Measurements from ENCODE around the gene PDCD7.

PDCD7 gene

GRCh38 chr15:65106011-65106590, 27.5 kb downstream of the PDCD7 start:
- Histone ChIP-seq H3K4me2 (ENCODE audit: low read depth, low read length, poor library complexity, severe bottlenecking) (no peak overlapping the region), H3K4me3 (ENCODE audit: low read length, poor library complexity, severe bottlenecking) (no peak overlapping the region), H3K4me1 (ENCODE audit: insufficient read depth, low read length, poor library complexity, severe bottlenecking) (no peaks in the 10 kb centered on the region), H3K9me2 (replicated peaks; ENCODE audit: low read depth, low read length) (no peaks in the 10 kb centered on the region), H3K36me3 (ENCODE audit: insufficient read depth, low read length) (peaks cover 8% of the 10 kb centered on the region; the same call in 1 of the 2 replicates), H3K9me3 (ENCODE audit: insufficient read depth, low read depth, low read length) (no peaks in the 10 kb centered on the region), H3K9ac (ENCODE audit: low read depth, low read length, poor library complexity, severe bottlenecking) (no peak overlapping the region), H2AFZ (ENCODE audit: low read length) (no peak overlapping the region), H3F3A (ENCODE audit: low read depth) (no peaks in the 10 kb centered on the region), H3K27me3 (ENCODE audit: insufficient read depth, low read length, poor library complexity, severe bottlenecking) (no peaks in the 10 kb centered on the region), H4K20me1 (ENCODE audit: insufficient read depth, low read length, poor library complexity, severe bottlenecking) (no peaks in the 10 kb centered on the region), H3K79me2 (ENCODE audit: insufficient read depth, low read length) (no peaks in the 10 kb centered on the region)
- TF ChIP-seq, protein P1, sequence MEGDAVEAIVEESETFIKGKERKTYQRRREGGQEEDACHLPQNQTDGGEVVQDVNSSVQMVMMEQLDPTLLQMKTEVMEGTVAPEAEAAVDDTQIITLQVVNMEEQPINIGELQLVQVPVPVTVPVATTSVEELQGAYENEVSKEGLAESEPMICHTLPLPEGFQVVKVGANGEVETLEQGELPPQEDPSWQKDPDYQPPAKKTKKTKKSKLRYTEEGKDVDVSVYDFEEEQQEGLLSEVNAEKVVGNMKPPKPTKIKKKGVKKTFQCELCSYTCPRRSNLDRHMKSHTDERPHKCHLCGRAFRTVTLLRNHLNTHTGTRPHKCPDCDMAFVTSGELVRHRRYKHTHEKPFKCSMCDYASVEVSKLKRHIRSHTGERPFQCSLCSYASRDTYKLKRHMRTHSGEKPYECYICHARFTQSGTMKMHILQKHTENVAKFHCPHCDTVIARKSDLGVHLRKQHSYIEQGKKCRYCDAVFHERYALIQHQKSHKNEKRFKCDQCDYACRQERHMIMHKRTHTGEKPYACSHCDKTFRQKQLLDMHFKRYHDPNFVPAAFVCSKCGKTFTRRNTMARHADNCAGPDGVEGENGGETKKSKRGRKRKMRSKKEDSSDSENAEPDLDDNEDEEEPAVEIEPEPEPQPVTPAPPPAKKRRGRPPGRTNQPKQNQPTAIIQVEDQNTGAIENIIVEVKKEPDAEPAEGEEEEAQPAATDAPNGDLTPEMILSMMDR (conservative IDR thresholded peaks at IDR 0.05; ENCODE audit: low read length), result no peak
- no peak for TF ChIP-seq EZH2phosphoT487 (IDR thresholded peaks at IDR 0.05; ENCODE audit: borderline replicate concordance)

- no peak overlapping the region for H3K9ac ChIP-seq (ENCODE audit: low read depth, low read length, poor library complexity, severe bottlenecking)
- H4K20me1 ChIP-seq (ENCODE audit: insufficient read depth, low read length, poor library complexity, severe bottlenecking), result no peaks in the 10 kb centered on the region
- TF ChIP-seq, protein P1 (conservative IDR thresholded peaks at IDR 0.05; ENCODE audit: low read length), result no peak
- TF ChIP-seq EZH2phosphoT487 (IDR thresholded peaks at IDR 0.05; ENCODE audit: borderline replicate concordance), result no peak
- no peaks in the 10 kb centered on the region for H3K9me3 ChIP-seq (ENCODE audit: insufficient read depth, low read depth, low read length)
- H3K4me1 ChIP-seq (ENCODE audit: insufficient read depth, low read length, poor library complexity, severe bottlenecking), result no peaks in the 10 kb centered on the region
- no peak overlapping the region for H3K4me3 ChIP-seq (ENCODE audit: low read length, poor library complexity, severe bottlenecking)
- H3F3A ChIP-seq (ENCODE audit: low read depth), result no peaks in the 10 kb centered on the region
- H3K36me3 ChIP-seq (ENCODE audit: insufficient read depth, low read length), result peaks cover 8% of the 10 kb centered on the region; the same call in 1 of the 2 replicates
- no peaks in the 10 kb centered on the region for H3K79me2 ChIP-seq (ENCODE audit: insufficient read depth, low read length)
- H3K27me3 ChIP-seq (ENCODE audit: insufficient read depth, low read length, poor library complexity, severe bottlenecking), result no peaks in the 10 kb centered on the region
- no peaks in the 10 kb centered on the region for H3K9me2 ChIP-seq (replicated peaks; ENCODE audit: low read depth, low read length)
- no peak overlapping the region for H3K4me2 ChIP-seq (ENCODE audit: low read depth, low read length, poor library complexity, severe bottlenecking)
- no peak overlapping the region for H2AFZ ChIP-seq (ENCODE audit: low read length)
These were observed 28.6 kb downstream of the PDCD7 start for GRCh38 chr15:65105038-65105437.

DNA sequence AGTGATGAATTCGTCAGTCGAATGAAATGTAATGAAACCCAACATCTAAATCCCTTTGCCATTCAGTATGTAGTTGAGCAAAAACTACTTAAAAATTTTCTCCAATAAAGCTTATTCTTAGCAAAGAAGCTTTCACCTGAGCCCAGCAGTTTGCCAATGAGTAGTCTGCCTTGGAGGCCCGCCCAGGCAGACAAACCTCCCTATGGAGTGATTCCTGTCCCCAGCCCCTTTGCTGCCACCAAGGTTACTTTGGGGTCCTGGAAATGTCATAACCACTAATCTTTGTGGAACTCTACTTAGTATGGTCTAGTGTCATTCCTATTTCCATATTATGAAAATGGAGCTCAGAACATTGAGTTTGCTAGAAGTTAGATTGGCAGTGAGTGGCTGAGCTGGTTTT, 30.7 kb downstream of the PDCD7 start:
- no peaks in the 10 kb centered on the region for H3F3A ChIP-seq (ENCODE audit: low read depth)
- H3K4me1 ChIP-seq (ENCODE audit: insufficient read depth, low read length, poor library complexity, severe bottlenecking), result no peaks in the 10 kb centered on the region
- TF ChIP-seq EZH2phosphoT487 (IDR thresholded peaks at IDR 0.05; ENCODE audit: borderline replicate concordance), result no peak
- TF ChIP-seq, protein P1 (conservative IDR thresholded peaks at IDR 0.05; ENCODE audit: low read length), result no peak
- no peak overlapping the region for H2AFZ ChIP-seq (ENCODE audit: low read length)
- H3K4me2 ChIP-seq (ENCODE audit: low read depth, low read length, poor library complexity, severe bottlenecking), result no peak overlapping the region
- no peaks in the 10 kb centered on the region for H3K9me2 ChIP-seq (replicated peaks; ENCODE audit: low read depth, low read length)
- no peak overlapping the region for H3K4me3 ChIP-seq (ENCODE audit: low read length, poor library complexity, severe bottlenecking)
- H3K27me3 ChIP-seq (ENCODE audit: insufficient read depth, low read length, poor library complexity, severe bottlenecking), result no peaks in the 10 kb centered on the region
- H3K79me2 ChIP-seq (ENCODE audit: insufficient read depth, low read length), result no peaks in the 10 kb centered on the region
- H4K20me1 ChIP-seq (ENCODE audit: insufficient read depth, low read length, poor library complexity, severe bottlenecking), result no peaks in the 10 kb centered on the region
- H3K9me3 ChIP-seq (ENCODE audit: insufficient read depth, low read depth, low read length), result no peaks in the 10 kb centered on the region
- peaks cover 8% of the 10 kb centered on the region; the same call in 1 of the 2 replicates for H3K36me3 ChIP-seq (ENCODE audit: insufficient read depth, low read length)
- no peak overlapping the region for H3K9ac ChIP-seq (ENCODE audit: low read depth, low read length, poor library complexity, severe bottlenecking)

Data from Loucy (cell line).